Measurements from ENCODE around the gene SLC16A10. TPM values are rescaled to one million over a fixed set of nuclear protein-coding genes. Genes with fewer than 3 reads are reported as not detected.
"Not testable (repeated sequence)": the region's sequence is repeated elsewhere in the genome, so short reads cannot be mapped to it uniquely, and the experiment has no call there.

The SLC16A10 gene, protein sequence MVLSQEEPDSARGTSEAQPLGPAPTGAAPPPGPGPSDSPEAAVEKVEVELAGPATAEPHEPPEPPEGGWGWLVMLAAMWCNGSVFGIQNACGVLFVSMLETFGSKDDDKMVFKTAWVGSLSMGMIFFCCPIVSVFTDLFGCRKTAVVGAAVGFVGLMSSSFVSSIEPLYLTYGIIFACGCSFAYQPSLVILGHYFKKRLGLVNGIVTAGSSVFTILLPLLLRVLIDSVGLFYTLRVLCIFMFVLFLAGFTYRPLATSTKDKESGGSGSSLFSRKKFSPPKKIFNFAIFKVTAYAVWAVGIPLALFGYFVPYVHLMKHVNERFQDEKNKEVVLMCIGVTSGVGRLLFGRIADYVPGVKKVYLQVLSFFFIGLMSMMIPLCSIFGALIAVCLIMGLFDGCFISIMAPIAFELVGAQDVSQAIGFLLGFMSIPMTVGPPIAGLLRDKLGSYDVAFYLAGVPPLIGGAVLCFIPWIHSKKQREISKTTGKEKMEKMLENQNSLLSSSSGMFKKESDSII
- 10 to 100 TPM; 24.4 to 29.9 (median 25.0) TPM for polyA plus RNA-seq (ENCODE audit: insufficient read length in 3 of 3)

DNA sequence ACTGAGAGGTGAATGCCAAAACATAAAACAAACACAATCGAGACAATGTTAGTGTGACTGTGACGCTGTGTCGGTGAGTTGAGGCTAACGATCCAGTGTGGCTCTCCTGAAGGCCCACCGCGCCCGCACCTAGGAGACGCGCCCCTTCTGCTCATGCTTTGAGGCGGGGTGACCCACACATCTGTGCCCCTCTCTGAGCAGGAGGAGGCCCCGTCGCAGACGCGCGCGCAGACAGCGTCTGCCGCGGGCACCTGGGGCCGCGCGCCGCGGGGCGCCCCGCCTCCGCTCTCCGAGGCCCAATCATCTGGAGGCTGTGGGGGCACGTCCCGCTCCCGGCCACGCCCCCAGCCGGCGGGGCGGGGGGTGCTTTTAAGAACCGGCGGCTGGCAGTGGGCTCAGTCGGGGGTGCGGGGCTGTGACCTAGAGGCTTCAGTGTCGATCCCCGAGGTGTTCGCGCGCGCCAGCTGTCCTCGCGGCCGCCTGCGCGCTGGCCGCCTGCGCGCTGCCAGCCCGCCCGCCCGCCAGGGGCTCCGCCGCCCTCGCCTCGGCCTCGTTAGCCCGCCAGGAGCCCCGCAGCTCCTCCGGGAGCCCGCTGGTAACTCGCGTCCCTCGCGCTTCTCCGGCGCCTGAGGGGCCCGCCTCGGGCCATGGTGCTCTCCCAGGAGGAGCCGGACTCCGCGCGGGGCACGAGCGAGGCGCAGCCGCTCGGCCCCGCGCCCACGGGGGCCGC, at the start of gene SLC16A10:
Gene SLC16A10, plus strand, starts transcription at position 398 of the 730 bp plus-strand sequence. Its CDS starts 250 bp downstream, at position 648.
- DNase-seq (ENCODE audit: low read depth in 3 of 3, low spot score in 2 of 3), result peak in 2 of 3 donors; percentile 55 to 77

DNA sequence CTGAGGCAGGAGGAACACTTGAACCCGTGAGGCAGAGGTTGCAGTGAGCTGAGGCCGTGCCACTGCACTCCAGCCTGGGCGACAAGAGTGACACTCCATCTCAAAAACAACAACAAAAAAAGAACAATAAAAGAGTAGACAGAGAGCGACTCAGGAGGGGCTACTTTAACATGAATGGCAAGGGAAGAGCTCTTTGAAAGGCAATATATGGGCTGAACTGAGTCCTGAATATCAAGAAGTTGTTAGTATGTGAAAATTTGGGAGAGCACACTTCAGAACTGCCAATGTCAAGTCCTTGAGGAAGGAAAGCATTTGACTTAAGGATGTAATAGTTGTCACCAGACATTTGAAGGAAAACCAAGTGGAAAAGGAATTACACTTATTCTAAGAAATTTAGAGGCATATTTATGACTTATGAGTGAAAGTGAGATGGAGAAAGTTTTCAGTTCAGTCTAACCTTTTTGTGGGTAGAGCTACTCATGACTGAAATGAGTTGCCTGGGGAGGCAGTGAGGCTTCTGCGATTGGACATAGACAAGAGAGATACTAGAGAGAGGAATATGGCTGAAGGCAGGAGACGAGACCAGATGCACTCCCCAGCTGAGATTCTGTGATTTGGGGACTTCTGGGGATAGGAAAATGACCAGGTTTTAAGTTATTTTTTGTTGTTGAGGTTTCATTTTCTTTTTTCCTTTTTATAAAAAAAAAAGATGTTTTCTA, 48.6 kb upstream of the SLC16A10 start:
- no peak for DNase-seq (ENCODE audit: low read depth in 3 of 3, low spot score in 2 of 3)

GRCh38 chr6:111041917-111042316, 45.4 kb upstream of the SLC16A10 start:
- DNase-seq (ENCODE audit: low read depth in 3 of 3, low spot score in 2 of 3), result no peak

DNA sequence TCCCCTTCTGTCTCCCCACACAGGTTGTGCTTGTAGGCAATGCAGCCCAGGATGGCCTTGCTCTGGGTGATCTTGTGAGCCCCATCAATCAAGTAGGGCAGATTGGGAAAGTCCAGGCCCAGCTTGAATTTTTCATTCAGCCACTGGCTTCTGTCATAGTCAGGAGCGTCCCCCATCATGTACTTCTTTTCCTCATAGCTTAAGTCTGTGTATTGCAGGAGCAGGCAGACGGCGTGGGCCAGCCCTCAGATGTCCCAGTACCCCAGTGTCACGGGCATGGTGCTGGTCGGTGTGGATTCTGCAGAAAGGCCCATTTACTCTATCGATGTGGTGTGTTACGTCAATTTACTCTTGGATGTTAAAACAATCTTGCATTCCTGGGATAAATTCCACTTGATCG, 40.1 kb upstream of the SLC16A10 start:
- DNase-seq (ENCODE audit: low read depth in 3 of 3, low spot score in 2 of 3), result no peak

DNA sequence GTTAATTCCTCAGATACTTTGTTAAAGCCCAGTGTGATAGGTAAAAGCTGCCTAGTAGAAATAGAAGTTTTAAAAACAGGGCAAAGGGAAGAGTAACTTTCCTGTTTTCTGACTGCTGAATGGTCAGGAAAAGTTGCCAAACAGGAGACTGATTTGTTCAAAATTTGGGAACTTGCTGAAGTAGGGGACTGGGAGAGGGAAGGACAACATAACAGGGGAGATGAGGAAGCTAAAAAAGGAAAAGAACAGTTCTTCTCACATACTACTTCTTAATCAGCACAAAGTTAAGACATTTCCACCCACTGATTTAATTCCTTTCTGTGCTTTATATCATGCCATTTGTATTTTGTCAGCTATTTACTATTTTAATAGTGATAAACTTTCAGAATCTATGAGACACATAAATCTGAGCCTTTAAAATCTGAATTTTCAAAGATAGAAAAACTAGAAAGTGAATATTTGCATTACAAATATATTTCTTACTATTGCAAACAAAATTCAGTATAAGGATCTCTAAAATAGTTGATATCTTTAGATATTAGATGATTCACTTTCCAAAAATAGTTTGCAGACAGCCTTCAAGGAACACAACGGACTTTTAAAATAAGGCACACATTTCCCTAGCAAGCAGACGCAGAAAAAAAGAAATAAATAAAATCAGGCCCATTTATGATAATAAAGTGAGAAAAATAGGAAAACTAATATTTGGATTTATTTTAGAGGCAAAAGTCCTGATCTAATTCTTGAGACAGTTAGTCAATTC, 36.9 kb upstream of the SLC16A10 start:
- DNase-seq (ENCODE audit: low read depth in 3 of 3, low spot score in 2 of 3), result no peak

DNA sequence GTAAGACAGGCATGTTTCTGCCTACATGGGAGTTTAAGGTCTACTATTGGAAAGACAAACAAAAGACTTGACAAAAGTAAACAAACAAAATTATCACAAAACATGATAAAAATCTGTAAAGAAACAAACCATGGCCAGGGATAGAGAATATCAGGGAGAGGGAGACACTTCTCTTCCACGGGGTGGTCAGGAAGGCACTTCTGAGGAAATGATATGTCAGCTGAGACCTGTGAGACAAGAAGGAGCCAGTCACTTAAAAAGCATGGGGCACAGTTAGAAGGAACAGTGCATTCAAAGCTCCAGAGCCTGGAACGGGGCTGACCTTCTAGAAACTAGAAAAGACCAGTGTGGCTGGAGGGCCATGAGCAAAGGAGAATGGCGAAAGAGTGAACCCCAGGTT, 35.1 kb upstream of the SLC16A10 start:
- DNase-seq (ENCODE audit: low read depth in 3 of 3, low spot score in 2 of 3), result no peak

GRCh38 chr6:111057074-111057752, 30.1 kb upstream of the SLC16A10 start:
- peak in 1 of 3 donors; percentile 29 for DNase-seq (ENCODE audit: low read depth in 3 of 3, low spot score in 2 of 3)

- DNase-seq (ENCODE audit: low read depth in 3 of 3, low spot score in 2 of 3), result no peak
These were observed 25.8 kb upstream of the SLC16A10 start for GRCh38 chr6:111061508-111061907.

DNA sequence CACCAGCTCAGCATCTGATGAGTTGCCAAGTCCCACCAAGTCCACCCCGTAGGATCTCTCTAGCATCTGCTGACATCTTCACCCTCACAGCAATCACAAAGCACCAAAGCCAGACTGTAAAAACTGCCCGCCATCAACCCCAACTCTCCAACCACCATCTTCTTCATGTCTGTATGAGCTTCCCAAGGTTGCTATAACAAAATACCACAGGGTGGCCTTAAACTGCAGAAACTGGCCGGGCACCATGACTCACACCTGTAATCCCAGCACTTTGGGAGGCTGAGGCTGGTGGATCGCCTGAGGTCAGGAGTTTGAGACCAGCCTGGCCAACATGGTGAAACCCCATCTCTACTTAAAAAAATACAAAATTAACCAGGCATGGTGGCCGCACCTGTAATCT, 25.3 kb upstream of the SLC16A10 start:
- not testable (repeated sequence) for DNase-seq (ENCODE audit: low read depth in 3 of 3, low spot score in 2 of 3)

GRCh38 chr6:111062860-111063259, 24.4 kb upstream of the SLC16A10 start:
- not testable (repeated sequence) for DNase-seq (ENCODE audit: low read depth in 3 of 3, low spot score in 2 of 3)

DNA sequence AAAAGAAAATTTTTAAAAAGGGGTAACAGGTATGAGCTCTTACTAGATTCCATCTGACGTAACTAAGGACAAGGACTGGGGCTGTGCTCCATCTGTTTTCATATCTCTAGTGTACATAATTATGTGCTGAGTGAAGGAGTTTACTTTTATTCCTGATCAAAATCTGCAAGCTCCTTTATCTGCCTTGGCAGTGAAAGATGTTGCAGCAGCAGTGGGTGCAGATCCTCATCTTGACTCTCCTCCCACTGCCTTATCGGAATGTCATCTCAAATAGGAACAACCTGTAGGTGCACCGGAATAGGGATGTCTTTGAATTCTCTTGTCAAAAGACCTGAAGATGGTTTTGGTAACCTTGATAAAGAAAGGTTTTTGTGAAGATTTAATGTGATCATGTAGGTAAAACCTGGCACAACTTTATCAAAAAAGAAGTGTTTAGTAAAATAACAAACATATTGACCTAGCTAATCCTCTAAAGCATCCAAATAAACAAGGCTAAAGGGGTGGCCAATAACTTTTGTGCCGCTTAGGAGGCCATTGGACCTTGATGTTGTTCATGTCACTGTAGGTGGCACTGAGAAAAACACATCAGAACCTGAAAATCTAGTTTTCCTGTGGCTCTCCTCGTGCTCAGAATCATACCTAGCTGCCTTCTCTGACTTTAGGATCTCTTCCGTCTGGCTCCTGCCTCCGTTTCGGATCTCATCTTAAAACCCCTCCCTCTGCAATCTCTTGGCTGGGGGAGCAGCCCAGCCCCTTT, 19.0 kb upstream of the SLC16A10 start:
- no peak for DNase-seq (ENCODE audit: low read depth in 3 of 3, low spot score in 2 of 3)

- no peak for DNase-seq (ENCODE audit: low read depth in 3 of 3, low spot score in 2 of 3)
These were observed 18.5 kb upstream of the SLC16A10 start for GRCh38 chr6:111068866-111069234.

DNA sequence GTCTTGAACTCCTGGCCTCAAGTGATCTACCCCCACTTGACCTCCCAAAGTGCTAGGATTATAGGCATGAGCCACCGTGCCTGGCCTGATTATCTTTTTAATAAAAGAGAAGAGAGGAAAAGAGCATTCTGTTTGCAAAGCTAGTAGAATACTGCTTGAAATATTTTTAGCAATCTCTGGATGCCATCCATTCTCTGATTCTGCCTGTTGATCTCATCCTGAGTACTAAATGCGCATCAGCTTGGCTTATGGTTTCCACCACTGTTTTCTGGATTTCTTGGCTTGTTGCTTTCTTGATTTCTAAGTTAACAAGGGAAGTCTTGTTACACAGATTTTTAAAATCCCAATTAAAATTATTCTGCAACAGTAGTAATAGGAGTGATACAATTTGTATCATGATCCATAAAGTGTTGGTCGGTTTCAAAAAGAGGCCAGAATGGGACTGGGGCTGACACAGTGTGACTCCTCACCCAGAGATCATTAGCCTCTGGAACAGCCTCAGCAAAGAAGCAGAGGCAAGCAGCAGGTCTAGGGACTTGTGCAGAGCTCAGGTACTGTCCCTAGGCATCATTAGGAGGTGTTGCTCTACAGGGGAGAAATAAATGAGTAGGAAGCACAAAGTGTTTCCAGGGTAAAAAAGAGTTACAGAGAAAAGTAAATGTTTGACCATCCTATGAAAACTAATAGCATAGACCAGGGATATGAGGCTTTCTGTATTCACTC, 17.8 kb upstream of the SLC16A10 start:
- DNase-seq (ENCODE audit: low read depth in 3 of 3, low spot score in 2 of 3), result no peak

DNA sequence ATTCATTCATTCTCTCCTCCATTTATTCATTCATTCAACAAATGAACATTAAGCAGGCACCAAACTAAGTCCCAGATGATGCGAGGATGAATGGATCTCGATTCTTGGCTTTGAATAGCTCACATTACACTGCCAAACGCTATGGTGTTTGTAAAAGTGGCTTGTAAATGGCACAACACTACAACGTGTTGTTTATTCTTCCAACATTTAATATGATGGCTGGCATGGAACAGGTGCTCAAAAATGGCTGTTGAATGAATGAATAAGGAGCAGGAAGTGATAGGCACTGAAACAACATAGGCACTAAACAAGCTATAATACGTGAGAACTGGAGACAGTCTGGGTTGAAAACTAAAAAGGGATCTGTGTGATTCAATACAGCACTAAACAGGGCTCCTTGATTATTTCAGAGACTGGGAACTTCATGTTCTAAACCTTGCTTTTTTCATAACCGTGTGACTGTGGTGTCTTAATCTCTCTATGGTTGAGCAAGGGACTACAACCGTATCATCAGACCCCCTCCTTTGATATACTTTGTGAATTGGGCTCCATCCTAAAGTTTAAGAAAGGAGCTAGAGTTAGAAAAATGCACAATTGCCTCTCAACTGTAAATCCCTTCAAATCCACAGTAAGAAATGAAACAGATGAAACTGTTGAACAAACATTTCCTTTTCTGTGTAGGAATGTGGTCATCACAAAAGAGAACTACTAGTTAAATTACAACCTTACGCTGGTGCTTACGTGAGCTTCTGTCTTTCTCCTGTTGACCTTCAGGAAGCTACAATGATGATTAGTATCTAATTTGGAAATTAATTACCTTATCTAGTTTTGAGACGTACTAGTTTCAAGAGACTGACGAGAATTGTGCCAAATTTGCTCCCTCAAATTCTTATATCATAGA, 16.9 kb upstream of the SLC16A10 start:
- no peak for DNase-seq (ENCODE audit: low read depth in 3 of 3, low spot score in 2 of 3)

DNA sequence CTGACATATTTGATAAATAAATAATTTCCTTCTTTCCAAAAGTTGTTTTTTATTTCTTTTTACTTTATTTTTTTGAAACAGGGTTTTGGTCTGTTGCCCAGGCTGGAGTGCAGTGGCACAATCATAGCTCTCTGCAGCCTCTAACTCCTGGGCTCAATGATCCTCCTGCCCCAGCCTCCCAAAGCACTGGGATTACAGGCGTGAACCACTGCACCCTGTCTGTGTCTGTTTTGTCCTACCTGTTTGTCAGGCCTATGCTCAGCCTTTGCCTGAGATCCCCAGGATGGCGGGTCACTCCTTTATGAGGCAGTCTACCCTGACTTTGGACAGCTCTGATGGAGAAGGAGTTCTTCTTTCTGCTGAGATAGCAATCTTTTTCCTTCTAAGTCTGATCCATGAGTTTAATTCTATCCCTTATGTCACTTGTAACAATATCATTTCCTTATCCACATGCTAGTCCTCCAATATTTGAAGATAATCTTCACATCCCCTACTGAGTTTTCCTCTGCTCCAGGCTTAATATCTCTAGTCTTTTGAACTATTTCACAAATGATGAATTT, 14.4 kb upstream of the SLC16A10 start:
- DNase-seq (ENCODE audit: low read depth in 3 of 3, low spot score in 2 of 3), result no peak

DNA sequence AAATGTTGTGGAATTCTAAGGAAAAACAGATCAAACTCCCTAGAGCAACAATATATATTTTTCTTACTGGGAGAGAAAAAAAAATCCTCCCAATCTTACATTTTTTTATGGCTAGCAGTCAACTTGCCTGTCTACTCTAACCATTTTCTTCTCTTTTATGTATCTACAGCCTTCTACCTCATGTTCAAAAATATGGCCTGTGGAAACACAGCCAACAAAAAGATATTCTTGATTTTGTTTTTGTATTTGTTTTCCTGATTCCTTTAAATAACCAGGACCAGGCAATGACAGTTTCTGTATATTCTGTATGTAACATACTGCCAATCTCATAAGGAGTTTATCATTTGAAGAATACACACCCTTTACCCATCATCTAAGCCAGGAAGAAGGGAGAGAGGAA, 13.0 kb upstream of the SLC16A10 start:
- no peak for DNase-seq (ENCODE audit: low read depth in 3 of 3, low spot score in 2 of 3)

Measured in right renal cortex interstitium (tissue), 3 donors.